Small intestine (tissue), 7 donors: Measurements from ENCODE around the gene SLC47A1. TPM values are rescaled to one million over a fixed set of nuclear protein-coding genes. Genes with fewer than 3 reads are reported as not detected.
"Not testable (repeated sequence)": the region's sequence is repeated elsewhere in the genome, so short reads cannot be mapped to it uniquely, and the experiment has no call there.

Experiments
- DNase-seq, 2 donors: peaks; one replicate each; pipeline versions ENCODE4 v3.0.0 to v3.0.0-alpha.2; 2013
- FAIRE-seq: peaks from 2 replicates; lab custom pipeline; 2012; peaks lifted over from hg19 to GRCh38; lab: Jason Lieb, UNC
- H3K27ac ChIP-seq, 3 donors: one replicate each; pipeline ENCODE4 v1.5.1; 2013; ENCODE audit warnings: low read length in 2 of 3, mild to moderate bottlenecking in 2 of 3, control low read depth in 1 of 3, inconsistent platforms in 1 of 3, low read depth in 1 of 3, moderate library complexity in 1 of 3
- H3K27me3 ChIP-seq, 3 donors: one replicate each; pipeline ENCODE4 v1.6.1; 2013; ENCODE audit warnings: low read length in 3 of 3, inconsistent platforms in 1 of 3; ENCODE audit not compliant: control insufficient read depth in 3 of 3, insufficient read depth in 3 of 3
- H3K36me3 ChIP-seq, 3 donors: one replicate each; pipeline ENCODE4 v1.6.1; 2013; ENCODE audit warnings: low read length in 3 of 3, inconsistent platforms in 1 of 3, low read depth in 1 of 3, mild to moderate bottlenecking in 1 of 3, moderate library complexity in 1 of 3; ENCODE audit not compliant: control insufficient read depth in 3 of 3, insufficient read depth in 2 of 3
- H3K4me1 ChIP-seq, 3 donors: one replicate each; pipeline ENCODE4 v1.6.1; 2013; ENCODE audit warnings: low read length in 2 of 3, inconsistent platforms in 1 of 3, low read depth in 1 of 3, mild to moderate bottlenecking in 1 of 3, moderate library complexity in 1 of 3; ENCODE audit not compliant: control insufficient read depth in 3 of 3, insufficient read depth in 2 of 3
- H3K4me3 ChIP-seq, 3 donors: one replicate each; pipeline ENCODE4 v1.5.1; 2013; ENCODE audit warnings: low read length in 3 of 3, control low read depth in 1 of 3, inconsistent platforms in 1 of 3, low read depth in 1 of 3, mild to moderate bottlenecking in 1 of 3, moderate library complexity in 1 of 3
- H3K9me3 ChIP-seq, 2 donors: one replicate each; pipeline ENCODE4 v1.6.1; 2013; ENCODE audit warnings: low read depth in 1 of 2, low read length in 1 of 2; ENCODE audit not compliant: control insufficient read depth in 2 of 2, insufficient read depth in 1 of 2
- WGBS, 3 donors: extraction: QIAGEN DNeasy Blood & Tissue Kit; methylation state at CpG; one replicate each; pipeline ENCODE4 v1.1.7; 2013; 5-methylcytosine and 5-hydroxymethylcytosine counted together
- polyA plus RNA-seq, 4 donors: library from polyadenylated mRNA; stranded (reverse) in 3 of 4; unstranded in 1 of 4; fragments of 200-250 nt in 3 of 4; fragments of 120-200 nt in 1 of 4; gene quantifications; one replicate each; pipeline versions ENCODE4 v1.2.1 to v1.2.3, GENCODE V29; 2013
- donor health status: healthy with polysubstance abuse.
- donor health status: control.
- donor health status: control.
- donor health status: Bipolar disorder and iron deficiency.
- donor health status: healthy.

SLC47A1 gene
- polyA plus RNA-seq, 4 donors: 0.43 to 4.0 TPM; not detected in 2

DNA sequence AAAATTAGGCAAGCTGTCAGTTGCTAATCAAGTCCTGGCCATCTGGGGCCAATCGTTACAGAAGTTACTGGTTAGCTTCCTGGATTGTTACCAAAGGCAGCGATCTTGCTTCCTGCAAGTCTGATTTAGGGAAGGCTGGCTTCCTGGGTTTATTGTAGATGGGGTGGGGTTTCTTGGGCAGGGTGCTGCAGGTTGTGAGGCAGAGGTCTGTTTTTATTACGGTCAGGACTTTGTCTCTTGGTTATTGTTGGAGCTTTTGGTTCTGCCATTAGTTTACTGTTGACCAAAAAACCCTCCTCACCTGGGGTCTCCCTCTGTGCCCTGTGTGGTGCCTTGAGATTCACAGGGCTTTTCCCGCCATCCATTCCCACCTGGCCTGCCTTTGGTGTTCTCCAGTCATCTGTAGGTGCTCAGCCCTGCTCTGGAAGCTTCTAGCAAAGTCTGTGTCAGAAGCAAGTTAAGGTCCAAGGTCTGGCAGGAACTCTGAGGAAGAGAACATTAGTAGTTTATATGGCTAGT, 36.9 kb downstream of the SLC47A1 start:
- WGBS, 3 donors: 29 to 43% (median 32%) methylated on average over 4 of the region's 4 CpGs
- H3K27ac ChIP-seq: peak overlapping the region in 2 of 3 donors; percentile 20 to 23
- H3K27me3 ChIP-seq: no peaks in the 10 kb centered on the region
- no peaks in the 10 kb centered on the region for H3K36me3 ChIP-seq
- DNase-seq (peak; percentile 53 to 79), FAIRE-seq (no peak)
- H3K9me3 ChIP-seq: no peaks in the 10 kb centered on the region
- peaks cover 0 to 9% (median 0%) of the 10 kb centered on the region in 3 donors for H3K4me1 ChIP-seq
- H3K4me3 ChIP-seq: no peak overlapping the region

DNA sequence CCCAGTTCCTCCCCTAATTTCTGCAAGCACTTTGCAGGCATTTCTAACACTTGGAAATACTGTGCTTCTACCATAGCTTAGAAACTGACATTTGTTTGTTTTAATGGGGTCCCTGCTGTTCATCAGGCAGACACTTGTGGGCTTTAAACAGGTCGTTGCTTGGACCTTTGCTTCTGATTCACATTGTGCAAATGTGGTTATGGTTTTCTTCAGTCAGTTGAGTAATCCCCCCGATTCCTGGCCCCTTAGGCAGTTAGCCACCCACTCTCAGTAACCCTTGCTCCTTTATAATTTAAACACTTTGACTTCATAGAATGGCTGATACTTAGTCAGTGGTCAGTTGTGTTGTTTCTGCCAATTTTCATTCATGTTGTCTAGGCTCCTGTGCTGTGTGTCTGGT, 39.4 kb downstream of the SLC47A1 start:
- H3K4me3 ChIP-seq: no peak overlapping the region
- H3K36me3 ChIP-seq: no peaks in the 10 kb centered on the region
- no peaks in the 10 kb centered on the region for H3K9me3 ChIP-seq
- H3K4me1 ChIP-seq: peaks cover 0 to 9% (median 0%) of the 10 kb centered on the region in 3 donors
- H3K27ac ChIP-seq: no peak overlapping the region
- 34 to 62% (median 46%) methylated on average over 2 of the region's 2 CpGs for WGBS, 3 donors
- peaks cover 0 to 2% (median 0%) of the 10 kb centered on the region in 3 donors for H3K27me3 ChIP-seq
- DNase-seq: no peak
- FAIRE-seq: no peak

DNA sequence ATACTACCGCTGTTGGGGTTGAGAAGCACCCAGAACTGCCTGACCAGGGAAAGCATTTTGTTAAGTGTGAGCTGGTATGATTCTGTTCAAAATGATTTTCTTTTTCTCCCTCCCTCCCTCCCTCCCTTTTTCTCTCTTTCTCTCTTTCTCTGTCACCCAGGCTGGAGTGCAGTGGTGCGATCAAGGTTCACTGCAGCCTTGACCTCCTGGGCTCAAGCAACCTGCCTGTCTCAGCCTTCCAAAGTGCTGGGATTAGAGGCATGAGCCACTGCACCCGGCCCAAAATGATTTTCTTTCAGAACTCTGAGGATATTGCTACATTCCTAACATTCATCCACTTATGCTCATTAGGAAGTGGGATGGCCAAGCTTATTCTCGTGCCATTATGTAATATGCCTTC, 41.3 kb downstream of the SLC47A1 start:
- H3K36me3 ChIP-seq: no peaks in the 10 kb centered on the region
- H3K27me3 ChIP-seq: peaks cover 0 to 13% (median 6%) of the 10 kb centered on the region in 3 donors
- 78 to 87% (median 86%) methylated on average over 4 of the region's 4 CpGs for WGBS, 3 donors
- peaks cover 0 to 9% (median 0%) of the 10 kb centered on the region in 3 donors for H3K4me1 ChIP-seq
- no peak overlapping the region for H3K27ac ChIP-seq
- FAIRE-seq (no peak), DNase-seq (no peak)
- no peak overlapping the region for H3K4me3 ChIP-seq
- no peaks in the 10 kb centered on the region for H3K9me3 ChIP-seq

DNA sequence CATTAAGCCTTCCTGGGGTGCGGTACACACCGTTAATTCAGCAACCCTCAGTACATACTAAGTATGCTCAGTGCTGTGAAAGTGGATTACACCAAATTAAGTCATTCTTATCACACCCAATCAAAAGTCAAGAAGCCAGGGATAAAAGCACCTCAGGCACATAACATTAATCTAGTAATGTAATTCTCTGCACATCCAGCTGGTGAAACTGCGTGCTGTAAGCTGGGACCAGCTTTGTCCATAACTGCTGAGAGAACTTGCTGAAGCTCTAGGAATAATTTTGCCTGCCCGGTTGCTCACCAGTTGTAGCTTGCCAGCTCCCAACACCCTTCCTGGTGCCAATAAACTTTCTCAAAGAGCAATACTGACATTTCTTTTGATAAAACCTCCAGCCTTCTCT, 44.9 kb downstream of the SLC47A1 start:
- Histone ChIP-seq H3K9me3 (no peaks in the 10 kb centered on the region), H3K4me1 (no peaks in the 10 kb centered on the region), H3K4me3 (no peak overlapping the region), H3K36me3 (no peaks in the 10 kb centered on the region), H3K27ac (no peak overlapping the region), H3K27me3 (peaks cover 0 to 14% (median 13%) of the 10 kb centered on the region in 3 donors)
- WGBS, 3 donors: 58 to 80% (median 80%) methylated on average over 4 of the region's 4 CpGs
- FAIRE-seq: no peak
- no peak for DNase-seq

DNA sequence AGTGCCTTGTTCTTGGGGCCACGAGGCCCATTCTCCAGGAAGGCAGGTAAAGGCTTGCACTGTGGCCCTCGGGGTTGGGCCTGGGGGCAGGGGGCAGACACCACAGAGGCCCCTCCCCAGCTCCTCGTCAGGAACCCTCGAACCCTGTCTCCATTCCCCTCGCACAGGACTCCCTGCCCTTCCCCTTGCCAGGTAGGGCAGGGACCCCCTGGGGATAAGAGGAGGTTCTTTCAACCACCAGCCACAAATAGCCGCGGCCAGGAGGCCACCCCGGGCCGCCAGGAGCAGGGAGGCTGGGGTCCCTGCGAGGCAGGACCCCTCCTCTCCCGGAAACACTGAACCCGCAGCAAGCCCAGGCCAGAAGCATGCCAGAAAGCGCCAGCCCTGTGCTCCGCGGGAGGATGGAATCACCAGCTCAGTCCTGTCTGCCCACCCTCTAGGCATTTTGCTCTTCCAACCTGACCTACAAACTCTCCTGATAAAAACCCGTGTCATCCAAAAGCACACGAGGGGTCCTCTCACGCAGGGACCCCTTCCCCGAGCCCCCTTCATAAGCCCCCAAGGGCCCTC, 45.6 kb downstream of the SLC47A1 start:
- Histone ChIP-seq H3K27ac (no peak overlapping the region), H3K4me3 (peak overlapping the region in 1 of 3 donors; percentile 10), H3K36me3 (no peaks in the 10 kb centered on the region), H3K27me3 (peaks cover 0 to 14% (median 13%) of the 10 kb centered on the region in 3 donors), H3K4me1 (no peaks in the 10 kb centered on the region), H3K9me3 (no peaks in the 10 kb centered on the region)
- no peak for DNase-seq
- WGBS, 3 donors: 44 to 56% (median 51%) methylated on average over 16 to 19 of the region's 19 CpGs
- FAIRE-seq: no peak

DNA sequence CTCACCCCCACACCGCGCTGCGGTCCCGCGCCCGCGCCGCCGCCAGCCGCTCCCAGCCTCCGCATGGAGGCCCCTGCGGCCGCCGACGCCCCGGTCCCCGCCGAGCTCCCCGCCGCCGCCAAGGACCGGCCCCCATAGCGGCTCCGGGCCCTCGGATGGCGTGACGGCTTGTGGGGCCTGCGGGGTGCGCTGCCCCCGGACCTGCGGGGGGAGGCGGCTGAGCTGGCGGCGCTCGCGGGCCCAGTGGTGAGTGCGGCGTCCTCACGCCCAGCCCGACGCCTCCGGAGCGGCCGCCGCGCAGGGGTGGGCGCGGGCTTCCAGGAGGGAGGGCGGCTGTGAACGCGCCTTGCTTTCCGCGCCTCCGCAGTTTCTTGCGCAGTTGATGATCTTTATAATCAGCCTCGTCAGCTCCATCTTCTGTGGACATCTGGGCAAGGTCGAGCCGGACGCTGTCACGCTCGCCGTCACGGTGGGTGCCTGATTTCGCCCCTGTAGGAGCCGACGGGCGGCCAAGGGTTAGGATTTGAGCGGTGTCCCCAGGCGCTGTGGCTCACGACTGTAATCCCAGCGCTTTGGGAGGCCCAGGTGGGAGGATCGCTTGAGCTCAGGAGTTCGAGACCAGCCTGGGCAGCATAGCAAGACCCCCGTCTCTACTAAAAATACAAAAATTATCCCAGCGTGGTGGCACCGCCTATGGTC, 46.4 kb downstream of the SLC47A1 start:
- 11 to 21% (median 15%) methylated on average over 46 to 76 of the region's 76 CpGs for WGBS, 3 donors
- Histone ChIP-seq H3K4me3 (peak overlapping the region in 1 of 3 donors; percentile 10), H3K4me1 (no peaks in the 10 kb centered on the region), H3K9me3 (no peaks in the 10 kb centered on the region), H3K36me3 (no peaks in the 10 kb centered on the region), H3K27ac (no peak overlapping the region), H3K27me3 (peaks cover 0 to 14% (median 13%) of the 10 kb centered on the region in 3 donors)
- FAIRE-seq (no peak), DNase-seq (peak in 1 of 2 donors; percentile 53)

DNA sequence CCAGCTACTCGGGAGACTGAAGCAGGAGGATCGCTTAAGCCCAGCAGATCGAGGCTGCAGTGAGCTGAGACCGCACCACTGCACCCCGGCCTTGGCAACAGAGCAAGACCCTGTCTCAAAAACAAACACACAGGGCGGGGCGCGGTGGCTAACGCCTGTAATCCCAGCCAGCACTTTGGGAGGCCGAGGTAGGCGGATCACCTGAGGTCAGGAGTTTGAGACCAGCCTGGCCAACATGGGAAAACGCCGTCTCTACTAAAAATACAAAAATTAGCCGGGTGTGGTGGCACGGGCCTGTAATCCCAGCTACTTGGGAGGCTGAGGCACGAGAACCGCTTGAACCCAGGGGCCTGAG, 46.9 kb downstream of the SLC47A1 start:
- not testable (repeated sequence) for H3K4me1 ChIP-seq, H3K4me3 ChIP-seq, H3K27ac ChIP-seq, H3K36me3 ChIP-seq, H3K9me3 ChIP-seq, FAIRE-seq, DNase-seq
- peaks cover 0 to 14% (median 13%) of the 10 kb centered on the region in 3 donors for H3K27me3 ChIP-seq
- 84 to 91% (median 90%) methylated on average over 17 of the region's 17 CpGs for WGBS, 3 donors

DNA sequence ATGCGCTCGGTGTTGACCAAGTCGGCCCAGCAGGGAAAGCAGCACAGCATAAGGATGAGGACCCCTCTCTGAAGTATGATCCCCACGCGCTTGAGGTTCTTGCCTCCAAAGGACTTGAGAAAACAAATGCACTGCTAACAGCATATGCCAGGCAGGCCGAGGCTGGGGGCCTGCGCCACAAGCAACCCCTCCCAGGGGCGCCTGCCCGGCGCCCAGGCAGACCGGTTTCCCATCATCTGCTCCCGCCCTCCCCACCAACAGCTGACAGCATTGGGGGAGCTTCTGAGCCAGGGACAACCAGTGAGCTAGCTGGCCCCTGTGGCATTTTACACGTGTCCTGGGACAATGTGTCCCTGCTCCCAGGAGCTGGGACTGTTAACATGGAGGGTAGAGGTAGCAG, 48.5 kb downstream of the SLC47A1 start:
- H3K36me3 ChIP-seq, DNase-seq, FAIRE-seq, H3K4me1 ChIP-seq, H3K27ac ChIP-seq, H3K9me3 ChIP-seq, H3K4me3 ChIP-seq: not testable (repeated sequence)
- WGBS, 3 donors: 91 to 94% (median 94%) methylated on average over 10 to 13 of the region's 13 CpGs
- H3K27me3 ChIP-seq: peaks cover 0 to 14% (median 13%) of the 10 kb centered on the region in 3 donors
